ENCODE data around the gene MATN4.

GRCh38 chr20:45337367-45338120 lies 29.4 kb upstream of the MATN4 start:
- no peak for TF ChIP-seq CTCF (IDR thresholded peaks at IDR 0.05)
- peak in 1 of 2 donors; percentile 28 for TF ChIP-seq POLR2A (IDR thresholded peaks at IDR 0.05)
